B cell (primary cell): ENCODE data around the gene MAP3K7CL. TPM values are rescaled to one million over a fixed set of nuclear protein-coding genes. Genes with fewer than 3 reads are reported as not detected.

Source experiments
- ATAC-seq: fragments of 200-7000 bp; cut with Tn5 transposase; one replicate; pipeline ENCODE4 v1.10.0; 2021; ENCODE audit warnings: low read depth, mild to moderate bottlenecking, moderate number of reproducible peaks, moderate library complexity
- CTCF ChIA-PET: fragments of 350-600 bp; sonication (Branson Sonifier 250); formaldehyde crosslinking; loops from one replicate; lab custom pipeline; 2021; ENCODE audit warnings: antibody characterized with exemption, inconsistent platforms; lab: Charles Lee
- POLR2A ChIA-PET: fragments of 350-600 bp; sonication (Branson Sonifier 250); formaldehyde crosslinking; loops from one replicate; lab custom pipeline; 2021; ENCODE audit warnings: antibody characterized with exemption; lab: Charles Lee
- DNase-seq: peaks from one replicate; pipeline ENCODE4 v3.0.0; 2013
- H2AFZ ChIP-seq: 2 replicates; pipeline ENCODE4 v1.6.1; 2012; ENCODE audit warnings: mild to moderate bottlenecking, low read depth, low read length; ENCODE audit not compliant: insufficient read depth, poor library complexity, severe bottlenecking
- H3K27ac ChIP-seq, 2 donors: 1 replicate in 1 of 2; 2 replicates in 1 of 2; pipeline ENCODE4 v1.5.1; 2012 to 2013; ENCODE audit warnings: low read length in 2 of 2, mild to moderate bottlenecking in 2 of 2, moderate library complexity in 1 of 2
- H3K27me3 ChIP-seq, 4 experiments: fragments of 200-600 bp in 1 of 4; sonication (generic) in 1 of 4; replicated peaks in 1 of 4; 1 replicate in 2 of 4; 2 replicates in 2 of 4; pipeline versions ENCODE4 v1.6.1 to v1.7.0; 2013 to 2016; ENCODE audit warnings: low read length in 3 of 4, mild to moderate bottlenecking in 2 of 4, mixed read lengths in 1 of 4, moderate library complexity in 1 of 4; ENCODE audit not compliant: insufficient read depth in 4 of 4, control insufficient read depth in 3 of 4; ENCODE audit errors: control extremely low read depth in 1 of 4
- H3K36me3 ChIP-seq, 2 experiments: replicated peaks in 1 of 2; 1 replicate in 1 of 2; 2 replicates in 1 of 2; pipeline versions ENCODE4 v1.6.1 to v1.7.1; 2013; ENCODE audit warnings: low read length in 1 of 2; ENCODE audit not compliant: insufficient read depth in 2 of 2, control insufficient read depth in 1 of 2; ENCODE audit errors: control extremely low read depth in 1 of 2, extremely low read depth in 1 of 2
- H3K4me1 ChIP-seq, 2 donors: fragments of 200-600 bp in 1 of 2; sonication (generic) in 1 of 2; 1 replicate in 1 of 2; 2 replicates in 1 of 2; pipeline versions ENCODE4 v1.5.1 to v1.6.1; 2013 to 2017; ENCODE audit warnings: low read length in 2 of 2; ENCODE audit not compliant: control insufficient read depth in 2 of 2, insufficient read depth in 2 of 2
- H3K4me2 ChIP-seq: replicated peaks from 2 replicates; pipeline ENCODE3; 2012; ENCODE audit warnings: mild to moderate bottlenecking, low read depth, low read length; ENCODE audit not compliant: poor library complexity, severe bottlenecking
- H3K4me3 ChIP-seq, 5 experiments: fragments of 200-600 bp in 1 of 5; sonication (generic) in 1 of 5; 1 replicate in 3 of 5; 2 replicates in 2 of 5; pipeline versions ENCODE4 v1.5.1 to v1.7.0; 2011 to 2016; ENCODE audit warnings: low read length in 4 of 5, mild to moderate bottlenecking in 4 of 5, low read depth in 2 of 5, control low read depth in 1 of 5, moderate library complexity in 1 of 5; ENCODE audit not compliant: insufficient read depth in 1 of 5; ENCODE audit errors: control extremely low read depth in 1 of 5, extremely low read depth in 1 of 5
- H3K79me2 ChIP-seq: fragments of 200-600 bp; sonication (generic); one replicate; pipeline ENCODE4 v1.6.0; 2016; ENCODE audit warnings: low read length; ENCODE audit not compliant: control insufficient read depth, insufficient read depth
- H3K9ac ChIP-seq: fragments of 200-600 bp; sonication (generic); 2 replicates; pipeline ENCODE4 v1.6.1; 2017; ENCODE audit warnings: mild to moderate bottlenecking, low read length, moderate library complexity
- H3K9me3 ChIP-seq, 3 donors: one replicate each; pipeline versions ENCODE4 v1.6.1 to v1.7.1; 2013; ENCODE audit warnings: low read length in 2 of 3; ENCODE audit not compliant: control insufficient read depth in 2 of 3, insufficient read depth in 1 of 3; ENCODE audit errors: control extremely low read depth in 1 of 3
- H4K20me1 ChIP-seq: 2 replicates; pipeline ENCODE4 v1.6.0; 2012; ENCODE audit warnings: mild to moderate bottlenecking, low read length; ENCODE audit not compliant: insufficient read depth, control insufficient read depth, poor library complexity, severe bottlenecking
- H3K27ac Mint-ChIP-seq: one replicate; pipeline ENCODE4 v1.8.0; 2021; ENCODE audit warnings: mixed read lengths
- H3K27me3 Mint-ChIP-seq: one replicate; pipeline ENCODE4 v1.8.0; 2021; ENCODE audit warnings: mixed read lengths
- H3K4me1 Mint-ChIP-seq: one replicate; pipeline ENCODE4 v1.8.0; 2021; ENCODE audit warnings: mixed read lengths
- H3K4me3 Mint-ChIP-seq: one replicate; pipeline ENCODE4 v1.8.0; 2021; ENCODE audit warnings: mixed read lengths
- H3K9me3 Mint-ChIP-seq: one replicate; pipeline ENCODE4 v1.8.0; 2022; ENCODE audit warnings: mixed read lengths; ENCODE audit not compliant: insufficient read depth
- EZH2 ChIP-seq: IDR thresholded peaks from 2 replicates; pipeline ENCODE4 v1.6.1; 2012; ENCODE audit warnings: borderline replicate concordance, low read depth, mild to moderate bottlenecking, moderate library complexity, low read length; ENCODE audit not compliant: insufficient read depth, poor library complexity, severe bottlenecking
- WGBS: methylation state at CpG from one replicate; pipeline ENCODE4 v1.1.5; 2013; ENCODE audit warnings: missing lambda C conversion rate; ENCODE audit not compliant: insufficient coverage; 5-methylcytosine and 5-hydroxymethylcytosine counted together
- intact Hi-C: fragments of 100-400 bp; cut with micrococcal nuclease; formaldehyde crosslinking; loops from one replicate; pipeline ENCODE4 v1.10.0; 2022
- polyA plus RNA-seq: library from polyadenylated mRNA; depleted of rRNA; stranded (reverse); fragments of >200 nt; gene quantifications from 2 replicates; pipeline ENCODE4 v1.2.3, GENCODE V29; 2012
- total RNA-seq, 2 donors: library from RNA; stranded (reverse); fragments of 120-200 nt in 1 of 2; gene quantifications; 1 replicate in 1 of 2; 2 replicates in 1 of 2; pipeline versions ENCODE4 v1.2.3 to v1.2.4, GENCODE V29; 2013 to 2022
- TF ChIP-seq, protein P1 (sequence below): fragments of 200-600 bp; IDR thresholded peaks from one replicate; pipeline ENCODE4 v1.8.0; 2022; ENCODE audit warnings: antibody characterized with exemption, mild to moderate bottlenecking

MAP3K7CL gene
- total and polyA plus RNA-seq, 2 donors (not counting 1 experiment from before 2014, with no cell fraction given): 8.9 to 11.9 TPM

DNA sequence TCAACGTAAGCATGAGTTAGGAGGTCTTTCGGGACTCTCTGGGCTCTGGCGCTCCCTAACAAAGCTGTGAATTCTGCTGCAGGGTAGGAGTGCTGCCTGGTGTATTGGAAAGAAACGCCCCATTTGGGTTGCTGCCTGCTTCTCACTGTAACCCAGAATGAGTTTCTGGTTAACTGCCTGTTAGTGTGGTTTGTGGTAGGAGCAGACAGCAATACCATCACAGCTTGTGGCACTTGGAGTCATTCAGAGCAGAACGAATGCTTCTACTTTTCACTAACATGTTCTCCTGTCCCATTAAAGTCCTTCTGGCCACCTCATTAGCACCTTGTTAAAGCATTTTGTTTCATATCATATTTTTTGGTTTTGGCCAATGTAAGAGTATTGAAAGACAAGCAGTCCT, 18.1 kb downstream of the MAP3K7CL start:
- H3K27me3 Mint-ChIP-seq: no peaks in the 10 kb centered on the region
- H3K27ac Mint-ChIP-seq: no peak overlapping the region
- no peaks in the 10 kb centered on the region for H3K27me3 ChIP-seq
- intact Hi-C loops: no loop called here
- H3K9ac ChIP-seq: no peak overlapping the region
- H3K4me1 ChIP-seq: no peaks in the 10 kb centered on the region
- TF ChIP-seq, protein P1, sequence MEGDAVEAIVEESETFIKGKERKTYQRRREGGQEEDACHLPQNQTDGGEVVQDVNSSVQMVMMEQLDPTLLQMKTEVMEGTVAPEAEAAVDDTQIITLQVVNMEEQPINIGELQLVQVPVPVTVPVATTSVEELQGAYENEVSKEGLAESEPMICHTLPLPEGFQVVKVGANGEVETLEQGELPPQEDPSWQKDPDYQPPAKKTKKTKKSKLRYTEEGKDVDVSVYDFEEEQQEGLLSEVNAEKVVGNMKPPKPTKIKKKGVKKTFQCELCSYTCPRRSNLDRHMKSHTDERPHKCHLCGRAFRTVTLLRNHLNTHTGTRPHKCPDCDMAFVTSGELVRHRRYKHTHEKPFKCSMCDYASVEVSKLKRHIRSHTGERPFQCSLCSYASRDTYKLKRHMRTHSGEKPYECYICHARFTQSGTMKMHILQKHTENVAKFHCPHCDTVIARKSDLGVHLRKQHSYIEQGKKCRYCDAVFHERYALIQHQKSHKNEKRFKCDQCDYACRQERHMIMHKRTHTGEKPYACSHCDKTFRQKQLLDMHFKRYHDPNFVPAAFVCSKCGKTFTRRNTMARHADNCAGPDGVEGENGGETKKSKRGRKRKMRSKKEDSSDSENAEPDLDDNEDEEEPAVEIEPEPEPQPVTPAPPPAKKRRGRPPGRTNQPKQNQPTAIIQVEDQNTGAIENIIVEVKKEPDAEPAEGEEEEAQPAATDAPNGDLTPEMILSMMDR: no peak
- no peak for TF ChIP-seq EZH2
- ChIA-PET POLR2A (no interaction called here), CTCF (interaction anchor here (1.3 kb wide), 2 partner anchors 13 to 16 kb away, joined by 3 read pairs; no protein-coding TSS in a partner anchor)
- ATAC-seq: no peak
- whole genome bisulfite sequencing: 75% methylated on average over 4 of the region's 5 CpGs
- no peak overlapping the region for H3K4me3 Mint-ChIP-seq
- H2AFZ ChIP-seq: no peak overlapping the region
- no peaks in the 10 kb centered on the region for H3K36me3 ChIP-seq
- H4K20me1 ChIP-seq: no peaks in the 10 kb centered on the region
- no peaks in the 10 kb centered on the region for H3K79me2 ChIP-seq
- H3K9me3 ChIP-seq: no peaks in the 10 kb centered on the region
- H3K4me3 ChIP-seq: no peak overlapping the region
- H3K9me3 Mint-ChIP-seq: no peaks in the 10 kb centered on the region
- no peak overlapping the region for H3K4me2 ChIP-seq
- peaks cover 3% of the 10 kb centered on the region for H3K4me1 Mint-ChIP-seq
- no peak for DNase-seq
- H3K27ac ChIP-seq: no peak overlapping the region

DNA sequence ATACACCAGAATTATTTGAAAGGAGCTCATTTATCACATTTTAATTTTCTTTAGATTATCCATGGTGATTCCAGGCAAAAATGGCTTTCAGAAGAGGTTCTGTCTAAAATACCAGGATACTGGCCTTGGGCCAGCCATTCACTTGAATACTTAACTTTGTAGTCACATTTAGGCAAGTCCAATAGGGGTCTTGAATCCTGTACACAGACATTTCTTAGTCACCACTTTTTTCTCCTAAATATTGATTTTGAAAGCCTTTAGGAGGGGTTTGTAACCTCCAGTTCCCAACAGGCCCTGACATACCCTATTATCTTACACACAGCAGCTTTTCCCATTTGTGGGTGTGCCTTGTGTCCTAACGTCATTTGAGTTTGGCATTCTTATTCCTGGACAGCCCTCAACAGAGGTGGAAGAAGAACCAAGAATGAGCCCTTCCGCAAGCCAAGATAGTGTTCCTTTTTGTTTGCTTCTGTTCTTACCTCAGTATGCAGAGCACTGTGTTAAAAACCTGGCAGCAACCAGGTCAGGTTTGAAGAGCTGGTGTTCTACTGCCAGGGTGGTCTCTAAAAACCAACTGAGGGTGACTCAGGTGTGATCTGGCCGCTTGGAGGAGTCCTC, 19.5 kb downstream of the MAP3K7CL start:
- H3K4me1 ChIP-seq: no peaks in the 10 kb centered on the region
- TF ChIP-seq EZH2: no peak
- TF ChIP-seq, protein P1: no peak
- no peak overlapping the region for H3K27ac ChIP-seq
- no peak overlapping the region for H3K27ac Mint-ChIP-seq
- ChIA-PET POLR2A (no interaction called here), CTCF (interaction anchor here (0.6 to 1.2 kb wide), 2 partner anchors 14 to 311 kb away, joined by 3 to 4 read pairs; no protein-coding TSS in a partner anchor)
- H2AFZ ChIP-seq: no peak overlapping the region
- no peaks in the 10 kb centered on the region for H3K79me2 ChIP-seq
- H3K9ac ChIP-seq: no peak overlapping the region
- ATAC-seq (no peak), DNase-seq (no peak)
- no peak overlapping the region for H3K4me3 ChIP-seq
- H3K4me2 ChIP-seq: no peak overlapping the region
- H3K27me3 ChIP-seq: no peaks in the 10 kb centered on the region
- H3K4me3 Mint-ChIP-seq: no peak overlapping the region
- H4K20me1 ChIP-seq: no peaks in the 10 kb centered on the region
- H3K9me3 ChIP-seq: no peaks in the 10 kb centered on the region
- H3K27me3 Mint-ChIP-seq: no peaks in the 10 kb centered on the region
- peaks cover 3% of the 10 kb centered on the region for H3K4me1 Mint-ChIP-seq
- 100% methylated on average over 3 of the region's 3 CpGs for WGBS
- intact Hi-C loops: no loop called here
- H3K36me3 ChIP-seq: no peaks in the 10 kb centered on the region
- no peaks in the 10 kb centered on the region for H3K9me3 Mint-ChIP-seq
